WTC11 (cell line): ENCODE data around the gene PGAM1. TPM values are rescaled to one million over a fixed set of nuclear protein-coding genes. Genes with fewer than 3 reads are reported as not detected.
A peak's percentile ranks its signal among the peaks of the same experiment; 100 is the strongest.

Experiments
- ATAC-seq: fragments of 200-7000 bp; cut with Tn5 transposase; 2 replicates; pipeline ENCODE4 v1.10.0; 2021; ENCODE audit warnings: mild to moderate bottlenecking, moderate library complexity
- CTCF ChIA-PET: fragments of 300-600 bp; sonication (Branson Sonifier 250); formaldehyde crosslinking; loops from one replicate; lab custom pipeline; 2021; ENCODE audit warnings: antibody characterized with exemption; lab: Charles Lee
- POLR2A ChIA-PET: fragments of 350-600 bp; sonication (Branson Sonifier 250); formaldehyde crosslinking; loops from one replicate; lab custom pipeline; 2021; ENCODE audit warnings: antibody characterized with exemption; lab: Charles Lee
- DNase-seq: peaks from one replicate; pipeline ENCODE4 v3.0.0; 2021; ENCODE audit warnings: low spot score
- H3K27ac Mint-ChIP-seq: 2 replicates; pipeline ENCODE4 v1.8.0; 2021; ENCODE audit warnings: mixed read lengths
- H3K27me3 Mint-ChIP-seq: 2 replicates; pipeline ENCODE4 v1.8.0; 2021; ENCODE audit warnings: low read depth, mild to moderate bottlenecking, moderate library complexity, mixed read lengths
- H3K36me3 Mint-ChIP-seq: 2 replicates; pipeline ENCODE4 v1.8.0; 2021; ENCODE audit warnings: mixed read lengths
- H3K4me1 Mint-ChIP-seq: 2 replicates; pipeline ENCODE4 v1.8.0; 2022; ENCODE audit warnings: mixed read lengths
- H3K4me3 Mint-ChIP-seq: 2 replicates; pipeline ENCODE4 v1.8.0; 2021; ENCODE audit warnings: mild to moderate bottlenecking, moderate library complexity, mixed read lengths
- H3K9me3 Mint-ChIP-seq: 2 replicates; pipeline ENCODE4 v1.8.0; 2021; ENCODE audit warnings: mixed read lengths
- FOXK1 ChIP-seq: sonication (generic); formaldehyde crosslinking; IDR thresholded peaks from 2 replicates; pipeline ENCODE4 v1.8.0; 2022; ENCODE audit warnings: mild to moderate bottlenecking, moderate library complexity, missing genetic modification reagents
- GABPB1 ChIP-seq: sonication (generic); formaldehyde crosslinking; IDR thresholded peaks from 2 replicates; pipeline ENCODE4 v1.8.1; 2023; ENCODE audit warnings: mild to moderate bottlenecking, missing genetic modification reagents
- IRF2 ChIP-seq: sonication (generic); formaldehyde crosslinking; IDR thresholded peaks from 2 replicates; pipeline ENCODE4 v1.8.0; 2022; ENCODE audit warnings: low read depth, missing genetic modification reagents, borderline replicate concordance
- JAZF1 ChIP-seq: fragments of 250-450 bp; sonication (Bioruptor Pico); IDR thresholded peaks from 2 replicates; pipeline ENCODE4 v1.9.0; 2021; ENCODE audit warnings: moderate library complexity, mild to moderate bottlenecking, inconsistent platforms
- KAT7 ChIP-seq: sonication (generic); formaldehyde crosslinking; IDR thresholded peaks from 2 replicates; pipeline ENCODE4 v1.8.1; 2023; ENCODE audit warnings: missing genetic modification reagents, mild to moderate bottlenecking, borderline replicate concordance
- MXD4 ChIP-seq: fragments of 250-450 bp; sonication (Bioruptor Pico); IDR thresholded peaks from 2 replicates; pipeline ENCODE4 v1.8.0; 2021; ENCODE audit warnings: mild to moderate bottlenecking, moderate library complexity, borderline replicate concordance
- NFE2L1 ChIP-seq: sonication (generic); formaldehyde crosslinking; IDR thresholded peaks from 2 replicates; pipeline ENCODE4 v1.8.1; 2023; ENCODE audit warnings: missing genetic modification reagents
- NR2C2 ChIP-seq: sonication (generic); formaldehyde crosslinking; IDR thresholded peaks from 2 replicates; pipeline ENCODE4 v1.8.0; 2022; ENCODE audit warnings: mild to moderate bottlenecking, missing genetic modification reagents
- NR3C1 ChIP-seq: sonication (generic); formaldehyde crosslinking; conservative IDR thresholded peaks from 2 replicates; pipeline ENCODE4 v1.8.1; 2023; ENCODE audit warnings: low read depth, mild to moderate bottlenecking, missing genetic modification reagents
- OVOL2 ChIP-seq: fragments of 250-450 bp; sonication (Bioruptor Pico); IDR thresholded peaks from 2 replicates; pipeline ENCODE4 v1.9.0; 2021; ENCODE audit warnings: mild to moderate bottlenecking, borderline replicate concordance
- RELA ChIP-seq: sonication (generic); formaldehyde crosslinking; IDR thresholded peaks from 2 replicates; pipeline ENCODE4 v1.8.1; 2022; ENCODE audit warnings: missing genetic modification reagents, mild to moderate bottlenecking, borderline replicate concordance
- ZNF219 ChIP-seq: sonication (generic); formaldehyde crosslinking; IDR thresholded peaks from 2 replicates; pipeline ENCODE4 v1.8.0; 2023; ENCODE audit warnings: missing genetic modification reagents, mild to moderate bottlenecking, borderline replicate concordance
- ZNF232 ChIP-seq: sonication (generic); formaldehyde crosslinking; IDR thresholded peaks from 2 replicates; pipeline ENCODE4 v1.8.0; 2022; ENCODE audit warnings: mild to moderate bottlenecking, missing genetic modification reagents
- ZNF396 ChIP-seq: fragments of 250-450 bp; sonication (Bioruptor Pico); IDR thresholded peaks from 2 replicates; pipeline ENCODE4 v1.8.0; 2021; ENCODE audit warnings: mild to moderate bottlenecking, moderate library complexity, borderline replicate concordance
- ZNF671 ChIP-seq: fragments of 250-450 bp; sonication (Bioruptor Pico); IDR thresholded peaks from 2 replicates; pipeline ENCODE4 v1.8.0; 2021; ENCODE audit warnings: mild to moderate bottlenecking
- total RNA-seq: library from RNA; stranded (reverse); gene quantifications from 3 replicates; pipeline ENCODE4 v1.2.3, GENCODE V29; 2021
- TF ChIP-seq, protein P1 (sequence below): sonication (generic); formaldehyde crosslinking; IDR thresholded peaks from 2 replicates; pipeline ENCODE4 v1.8.0; 2023; ENCODE audit warnings: missing genetic modification reagents, mild to moderate bottlenecking, borderline replicate concordance
- TF ChIP-seq, protein P2 (sequence below): fragments of 250-450 bp; sonication (Bioruptor Pico); IDR thresholded peaks from 2 replicates; pipeline ENCODE4 v2.1.2; 2022; ENCODE audit warnings: mild to moderate bottlenecking, moderate library complexity
- TF ChIP-seq, protein P3 (sequence below): sonication (generic); formaldehyde crosslinking; IDR thresholded peaks from 2 replicates; pipeline ENCODE4 v1.8.1; 2023; ENCODE audit warnings: mild to moderate bottlenecking, missing genetic modification reagents
- TF ChIP-seq, protein P4 (sequence below): fragments of 250-450 bp; sonication (Bioruptor Pico); IDR thresholded peaks from 2 replicates; pipeline ENCODE4 v1.8.0; 2021; ENCODE audit warnings: mild to moderate bottlenecking
- TF ChIP-seq, protein P5 (sequence below): fragments of 250-450 bp; sonication (Bioruptor Pico); IDR thresholded peaks from 2 replicates; pipeline ENCODE4 v1.9.0; 2021; ENCODE audit warnings: mild to moderate bottlenecking
- TF ChIP-seq, protein P6 (sequence below): sonication (generic); formaldehyde crosslinking; IDR thresholded peaks from 2 replicates; pipeline ENCODE4 v1.8.1; 2023; ENCODE audit warnings: mild to moderate bottlenecking, missing genetic modification reagents, moderate library complexity

PGAM1 gene
- total RNA-seq, 1 experiment from 2014 or later, result 833 TPM

DNA sequence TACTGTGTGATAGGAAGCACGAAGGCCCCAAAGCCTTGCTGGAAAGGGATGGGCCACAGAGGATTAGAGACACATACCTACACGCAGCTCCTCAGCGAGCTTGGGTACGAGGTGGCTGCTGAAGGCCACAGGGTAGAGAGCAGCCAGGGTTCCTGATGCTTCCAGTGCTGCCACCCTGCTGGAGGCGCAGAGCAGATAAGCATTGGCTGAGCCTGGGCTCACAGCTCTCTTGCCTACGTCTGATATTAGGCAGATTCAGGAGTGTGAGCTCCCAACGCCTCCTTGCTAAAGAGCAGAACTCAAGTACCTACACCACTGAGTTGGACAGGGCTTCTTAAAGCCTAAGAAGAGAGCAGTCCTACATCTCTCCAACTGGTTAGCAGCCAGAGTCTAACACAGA, 40.0 kb downstream of the PGAM1 start (continued):
- TF ChIP-seq, protein P1, sequence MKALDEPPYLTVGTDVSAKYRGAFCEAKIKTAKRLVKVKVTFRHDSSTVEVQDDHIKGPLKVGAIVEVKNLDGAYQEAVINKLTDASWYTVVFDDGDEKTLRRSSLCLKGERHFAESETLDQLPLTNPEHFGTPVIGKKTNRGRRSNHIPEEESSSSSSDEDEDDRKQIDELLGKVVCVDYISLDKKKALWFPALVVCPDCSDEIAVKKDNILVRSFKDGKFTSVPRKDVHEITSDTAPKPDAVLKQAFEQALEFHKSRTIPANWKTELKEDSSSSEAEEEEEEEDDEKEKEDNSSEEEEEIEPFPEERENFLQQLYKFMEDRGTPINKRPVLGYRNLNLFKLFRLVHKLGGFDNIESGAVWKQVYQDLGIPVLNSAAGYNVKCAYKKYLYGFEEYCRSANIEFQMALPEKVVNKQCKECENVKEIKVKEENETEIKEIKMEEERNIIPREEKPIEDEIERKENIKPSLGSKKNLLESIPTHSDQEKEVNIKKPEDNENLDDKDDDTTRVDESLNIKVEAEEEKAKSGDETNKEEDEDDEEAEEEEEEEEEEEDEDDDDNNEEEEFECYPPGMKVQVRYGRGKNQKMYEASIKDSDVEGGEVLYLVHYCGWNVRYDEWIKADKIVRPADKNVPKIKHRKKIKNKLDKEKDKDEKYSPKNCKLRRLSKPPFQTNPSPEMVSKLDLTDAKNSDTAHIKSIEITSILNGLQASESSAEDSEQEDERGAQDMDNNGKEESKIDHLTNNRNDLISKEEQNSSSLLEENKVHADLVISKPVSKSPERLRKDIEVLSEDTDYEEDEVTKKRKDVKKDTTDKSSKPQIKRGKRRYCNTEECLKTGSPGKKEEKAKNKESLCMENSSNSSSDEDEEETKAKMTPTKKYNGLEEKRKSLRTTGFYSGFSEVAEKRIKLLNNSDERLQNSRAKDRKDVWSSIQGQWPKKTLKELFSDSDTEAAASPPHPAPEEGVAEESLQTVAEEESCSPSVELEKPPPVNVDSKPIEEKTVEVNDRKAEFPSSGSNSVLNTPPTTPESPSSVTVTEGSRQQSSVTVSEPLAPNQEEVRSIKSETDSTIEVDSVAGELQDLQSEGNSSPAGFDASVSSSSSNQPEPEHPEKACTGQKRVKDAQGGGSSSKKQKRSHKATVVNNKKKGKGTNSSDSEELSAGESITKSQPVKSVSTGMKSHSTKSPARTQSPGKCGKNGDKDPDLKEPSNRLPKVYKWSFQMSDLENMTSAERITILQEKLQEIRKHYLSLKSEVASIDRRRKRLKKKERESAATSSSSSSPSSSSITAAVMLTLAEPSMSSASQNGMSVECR (CRISPR knock-in tag), result no peak
- TF ChIP-seq NFE2L1 (CRISPR knock-in tag) (no peak), ZNF396 (no peak)
- TF ChIP-seq, all 79 proteins: peak for 0

DNA sequence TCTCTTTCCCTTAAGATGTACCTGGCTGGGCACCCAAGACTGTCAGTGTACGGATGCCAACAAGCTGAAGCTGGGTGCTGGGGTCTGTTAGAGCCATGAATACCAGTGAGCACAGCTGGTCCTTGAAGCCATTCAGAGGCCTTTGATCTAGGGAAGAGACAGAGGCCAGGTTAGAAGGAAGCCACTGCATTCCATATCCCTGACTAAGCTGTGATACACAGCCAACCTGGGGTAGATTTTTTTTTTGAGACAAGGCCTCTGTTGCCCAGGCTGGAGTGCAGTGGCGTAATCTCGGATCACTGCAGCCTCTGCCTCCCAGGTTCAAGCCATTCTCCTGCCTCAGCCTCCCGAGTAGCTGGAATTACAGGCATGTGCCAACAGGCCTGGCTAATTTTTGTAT, 40.8 kb downstream of the PGAM1 start:
- POLR2A ChIA-PET, result no interaction called here

DNA sequence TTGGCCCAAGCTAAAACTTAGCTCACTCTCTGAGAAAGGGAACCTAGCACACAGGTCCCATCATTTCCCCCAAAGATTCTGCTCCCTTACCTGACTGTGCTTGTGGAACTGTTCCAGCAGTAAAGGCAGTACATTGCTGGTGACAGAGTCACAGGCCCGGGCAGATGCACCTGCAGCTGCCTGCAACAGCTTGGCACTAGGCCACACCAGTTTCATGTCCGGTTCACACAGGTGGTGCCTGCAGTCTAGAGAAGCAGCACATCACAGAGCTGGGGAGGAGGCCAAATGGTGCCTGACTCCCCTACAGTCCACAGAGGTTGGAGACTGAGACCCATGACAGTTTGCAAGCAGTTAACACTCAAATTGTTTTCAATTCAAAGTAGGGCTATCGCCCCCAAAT, 42.2 kb downstream of the PGAM1 start:
- DNase-seq, result no peak
- no peaks in the 10 kb centered on the region for H3K9me3 Mint-ChIP-seq
- no peaks in the 10 kb centered on the region for H3K27me3 Mint-ChIP-seq
- CTCF ChIA-PET, result no interaction called here
- H3K27ac Mint-ChIP-seq, result no peak overlapping the region
- POLR2A ChIA-PET, result interaction anchor here (0.7 kb wide), 1 partner anchor 297 kb away, joined by 3 read pairs; no protein-coding TSS in a partner anchor
- no peaks in the 10 kb centered on the region for H3K4me1 Mint-ChIP-seq
- ATAC-seq, result no peak
- no peak overlapping the region for H3K4me3 Mint-ChIP-seq
- H3K36me3 Mint-ChIP-seq, result peaks cover 63% of the 10 kb centered on the region
- TF ChIP-seq ZNF219 (CRISPR knock-in tag) (no peak), NR2C2 (CRISPR knock-in tag) (no peak), NFE2L1 (CRISPR knock-in tag) (no peak), JAZF1 (CRISPR knock-in tag) (no peak), ZNF671 (CRISPR knock-in tag) (no peak), NR3C1 (CRISPR knock-in tag) (no peak), MXD4 (no peak)
- TF ChIP-seq, protein P2, sequence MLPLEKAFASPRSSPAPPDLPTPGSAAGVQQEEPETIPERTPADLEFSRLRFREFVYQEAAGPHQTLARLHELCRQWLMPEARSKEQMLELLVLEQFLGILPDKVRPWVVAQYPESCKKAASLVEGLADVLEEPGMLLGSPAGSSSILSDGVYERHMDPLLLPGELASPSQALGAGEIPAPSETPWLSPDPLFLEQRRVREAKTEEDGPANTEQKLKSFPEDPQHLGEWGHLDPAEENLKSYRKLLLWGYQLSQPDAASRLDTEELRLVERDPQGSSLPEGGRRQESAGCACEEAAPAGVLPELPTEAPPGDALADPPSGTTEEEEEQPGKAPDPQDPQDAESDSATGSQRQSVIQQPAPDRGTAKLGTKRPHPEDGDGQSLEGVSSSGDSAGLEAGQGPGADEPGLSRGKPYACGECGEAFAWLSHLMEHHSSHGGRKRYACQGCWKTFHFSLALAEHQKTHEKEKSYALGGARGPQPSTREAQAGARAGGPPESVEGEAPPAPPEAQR (CRISPR knock-in tag), result no peak
- TF ChIP-seq, protein P1 (CRISPR knock-in tag), result no peak

More for the DNA sequence above, 40.8 kb downstream of the PGAM1 start:
- Mint-ChIP-seq H3K36me3 (peaks cover 69% of the 10 kb centered on the region), H3K27me3 (no peaks in the 10 kb centered on the region), H3K4me3 (no peak overlapping the region), H3K27ac (peak overlapping the region; percentile 80), H3K9me3 (no peaks in the 10 kb centered on the region), H3K4me1 (no peaks in the 10 kb centered on the region)
- TF ChIP-seq KAT7 (CRISPR knock-in tag) (no peak), RELA (CRISPR knock-in tag) (no peak), ZNF232 (CRISPR knock-in tag) (no peak), FOXK1 (CRISPR knock-in tag) (no peak), GABPB1 (CRISPR knock-in tag) (no peak), OVOL2 (CRISPR knock-in tag) (no peak), IRF2 (no peak)
- TF ChIP-seq, protein P3, sequence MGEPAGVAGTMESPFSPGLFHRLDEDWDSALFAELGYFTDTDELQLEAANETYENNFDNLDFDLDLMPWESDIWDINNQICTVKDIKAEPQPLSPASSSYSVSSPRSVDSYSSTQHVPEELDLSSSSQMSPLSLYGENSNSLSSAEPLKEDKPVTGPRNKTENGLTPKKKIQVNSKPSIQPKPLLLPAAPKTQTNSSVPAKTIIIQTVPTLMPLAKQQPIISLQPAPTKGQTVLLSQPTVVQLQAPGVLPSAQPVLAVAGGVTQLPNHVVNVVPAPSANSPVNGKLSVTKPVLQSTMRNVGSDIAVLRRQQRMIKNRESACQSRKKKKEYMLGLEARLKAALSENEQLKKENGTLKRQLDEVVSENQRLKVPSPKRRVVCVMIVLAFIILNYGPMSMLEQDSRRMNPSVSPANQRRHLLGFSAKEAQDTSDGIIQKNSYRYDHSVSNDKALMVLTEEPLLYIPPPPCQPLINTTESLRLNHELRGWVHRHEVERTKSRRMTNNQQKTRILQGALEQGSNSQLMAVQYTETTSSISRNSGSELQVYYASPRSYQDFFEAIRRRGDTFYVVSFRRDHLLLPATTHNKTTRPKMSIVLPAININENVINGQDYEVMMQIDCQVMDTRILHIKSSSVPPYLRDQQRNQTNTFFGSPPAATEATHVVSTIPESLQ (CRISPR knock-in tag), result no peak
- TF ChIP-seq, protein P4, sequence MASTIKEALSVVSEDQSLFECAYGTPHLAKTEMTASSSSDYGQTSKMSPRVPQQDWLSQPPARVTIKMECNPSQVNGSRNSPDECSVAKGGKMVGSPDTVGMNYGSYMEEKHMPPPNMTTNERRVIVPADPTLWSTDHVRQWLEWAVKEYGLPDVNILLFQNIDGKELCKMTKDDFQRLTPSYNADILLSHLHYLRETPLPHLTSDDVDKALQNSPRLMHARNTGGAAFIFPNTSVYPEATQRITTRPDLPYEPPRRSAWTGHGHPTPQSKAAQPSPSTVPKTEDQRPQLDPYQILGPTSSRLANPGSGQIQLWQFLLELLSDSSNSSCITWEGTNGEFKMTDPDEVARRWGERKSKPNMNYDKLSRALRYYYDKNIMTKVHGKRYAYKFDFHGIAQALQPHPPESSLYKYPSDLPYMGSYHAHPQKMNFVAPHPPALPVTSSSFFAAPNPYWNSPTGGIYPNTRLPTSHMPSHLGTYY, result no peak
- TF ChIP-seq, protein P5, sequence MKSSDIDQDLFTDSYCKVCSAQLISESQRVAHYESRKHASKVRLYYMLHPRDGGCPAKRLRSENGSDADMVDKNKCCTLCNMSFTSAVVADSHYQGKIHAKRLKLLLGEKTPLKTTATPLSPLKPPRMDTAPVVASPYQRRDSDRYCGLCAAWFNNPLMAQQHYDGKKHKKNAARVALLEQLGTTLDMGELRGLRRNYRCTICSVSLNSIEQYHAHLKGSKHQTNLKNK, result no peak
- TF ChIP-seq, protein P6, sequence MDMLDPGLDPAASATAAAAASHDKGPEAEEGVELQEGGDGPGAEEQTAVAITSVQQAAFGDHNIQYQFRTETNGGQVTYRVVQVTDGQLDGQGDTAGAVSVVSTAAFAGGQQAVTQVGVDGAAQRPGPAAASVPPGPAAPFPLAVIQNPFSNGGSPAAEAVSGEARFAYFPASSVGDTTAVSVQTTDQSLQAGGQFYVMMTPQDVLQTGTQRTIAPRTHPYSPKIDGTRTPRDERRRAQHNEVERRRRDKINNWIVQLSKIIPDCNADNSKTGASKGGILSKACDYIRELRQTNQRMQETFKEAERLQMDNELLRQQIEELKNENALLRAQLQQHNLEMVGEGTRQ (CRISPR knock-in tag), result no peak
- ATAC-seq (no peak), DNase-seq (no peak)
- CTCF ChIA-PET, result interaction anchor here (0.8 to 2.0 kb wide), 3 partner anchors 83 to 145 kb away, joined by 3 to 6 read pairs (median 5); no protein-coding TSS in a partner anchor
